ENCODE data around the gene IL1R2. TPM values are rescaled to one million over a fixed set of nuclear protein-coding genes. Genes with fewer than 3 reads are reported as not detected.

IL1R2 gene
- total and polyA plus RNA-seq, 2 experiments from 2014 or later: not detected

- H3K9me3 ChIP-seq (ENCODE audit: low read depth): no peaks in the 10 kb centered on the region
- H3K4me3 ChIP-seq: no peak overlapping the region
- H3K36me3 ChIP-seq: no peaks in the 10 kb centered on the region
- TF ChIP-seq CTCF (IDR thresholded peaks at IDR 0.05; ENCODE audit: low read depth, low read length): no peak
- H3K27me3 ChIP-seq: no peaks in the 10 kb centered on the region
- H3K27ac ChIP-seq: no peak overlapping the region
- H3K4me1 ChIP-seq (ENCODE audit: low read depth): no peaks in the 10 kb centered on the region
- no peak for DNase-seq (ENCODE audit: low read depth in 1 of 2, low spot score in 1 of 2)
These were observed 11.9 kb downstream of the IL1R2 start for GRCh38 chr2:102003696-102004095.

- H3K9me3 ChIP-seq (ENCODE audit: low read depth): no peaks in the 10 kb centered on the region
- no peaks in the 10 kb centered on the region for H3K36me3 ChIP-seq
- H3K4me1 ChIP-seq (ENCODE audit: low read depth): no peaks in the 10 kb centered on the region
- no peak overlapping the region for H3K27ac ChIP-seq
- DNase-seq (ENCODE audit: low read depth in 1 of 2, low spot score in 1 of 2): no peak
- no peaks in the 10 kb centered on the region for H3K27me3 ChIP-seq
- no peak overlapping the region for H3K4me3 ChIP-seq
- TF ChIP-seq CTCF (IDR thresholded peaks at IDR 0.05; ENCODE audit: low read depth, low read length): no peak
These were observed 12.8 kb downstream of the IL1R2 start for GRCh38 chr2:102004581-102004980.

GRCh38 chr2:102005449-102005848, 13.7 kb downstream of the IL1R2 start:
- Histone ChIP-seq H3K9me3 (ENCODE audit: low read depth) (no peaks in the 10 kb centered on the region), H3K4me3 (no peak overlapping the region), H3K27me3 (no peaks in the 10 kb centered on the region), H3K27ac (no peak overlapping the region), H3K4me1 (ENCODE audit: low read depth) (no peaks in the 10 kb centered on the region), H3K36me3 (no peaks in the 10 kb centered on the region)
- TF ChIP-seq CTCF (IDR thresholded peaks at IDR 0.05; ENCODE audit: low read depth, low read length): no peak
- no peak for DNase-seq (ENCODE audit: low read depth in 1 of 2, low spot score in 1 of 2)

- peak; percentile 65 to 82 for DNase-seq (ENCODE audit: low read depth in 1 of 2, low spot score in 1 of 2)
These were observed 14.5 kb downstream of the IL1R2 start for GRCh38 chr2:102005989-102006885.

GRCh38 chr2:102006886-102007278, 15.1 kb downstream of the IL1R2 start:
- no peaks in the 10 kb centered on the region for H3K9me3 ChIP-seq (ENCODE audit: low read depth)
- no peak overlapping the region for H3K27ac ChIP-seq
- no peaks in the 10 kb centered on the region for H3K27me3 ChIP-seq
- H3K4me1 ChIP-seq (ENCODE audit: low read depth): no peaks in the 10 kb centered on the region
- no peak for TF ChIP-seq CTCF (IDR thresholded peaks at IDR 0.05; ENCODE audit: low read depth, low read length)
- H3K4me3 ChIP-seq: no peak overlapping the region
- DNase-seq (ENCODE audit: low read depth in 1 of 2, low spot score in 1 of 2): no peak
- H3K36me3 ChIP-seq: no peaks in the 10 kb centered on the region

More at GRCh38 chr2:102005989-102006885, 14.5 kb downstream of the IL1R2 start:
- peak; percentile 81 for TF ChIP-seq CTCF (IDR thresholded peaks at IDR 0.05; ENCODE audit: low read depth, low read length)
- no peak overlapping the region for H3K27ac ChIP-seq
- no peak overlapping the region for H3K4me3 ChIP-seq
- H3K36me3 ChIP-seq: no peaks in the 10 kb centered on the region
- H3K9me3 ChIP-seq (ENCODE audit: low read depth): no peaks in the 10 kb centered on the region
- H3K4me1 ChIP-seq (ENCODE audit: low read depth): no peaks in the 10 kb centered on the region
- no peaks in the 10 kb centered on the region for H3K27me3 ChIP-seq
